Measurements from ENCODE around the gene AGPAT2.

- TF ChIP-seq CTCF (conservative IDR thresholded peaks at IDR 0.05; ENCODE audit: low read depth in 2 of 2) (no peak), EZH2phosphoT487 (IDR thresholded peaks at IDR 0.05; ENCODE audit: unreplicated experiment) (no peak), JUNB (IDR thresholded peaks at IDR 0.05; ENCODE audit: unreplicated experiment) (no peak)
These were observed 18.3 kb upstream of the AGPAT2 start for GRCh38 chr9:136705564-136705963.
